GM21381 (cell line): ENCODE results near the gene DHX32.
A peak's percentile ranks its signal among the peaks of the same experiment; 100 is the strongest.

Source experiments
- ATAC-seq: cut with Tn5 transposase; IDR thresholded peaks from one replicate; pipeline ENCODE4 v1.9.1; 2021; ENCODE audit warnings: mild to moderate bottlenecking, moderate library complexity; ENCODE audit not compliant: unreplicated experiment

The DHX32 gene

GRCh38 chr10:125850766-125851731 is 30.0 kb downstream of the DHX32 start:
- no peak for ATAC-seq

- no peak for ATAC-seq
Observed at GRCh38 chr10:125849448-125849847, 31.6 kb downstream of the DHX32 start.

GRCh38 chr10:125848857-125849256 is 32.2 kb downstream of the DHX32 start:
- ATAC-seq, result no peak

- ATAC-seq, result no peak
Observed at GRCh38 chr10:125848371-125848770, 32.7 kb downstream of the DHX32 start.

GRCh38 chr10:125846894-125847293 is 34.2 kb downstream of the DHX32 start:
- no peak for ATAC-seq

- ATAC-seq, result no peak
Observed at GRCh38 chr10:125845617-125846016, 35.5 kb downstream of the DHX32 start.

GRCh38 chr10:125844751-125845221 is 36.3 kb downstream of the DHX32 start:
- ATAC-seq, result no peak

- no peak for ATAC-seq
Observed at GRCh38 chr10:125843603-125844329, 37.3 kb downstream of the DHX32 start.

- no peak for ATAC-seq
Observed at GRCh38 chr10:125840955-125841354, 40.1 kb downstream of the DHX32 start.

- ATAC-seq, result no peak
Observed at GRCh38 chr10:125840406-125840805, 40.7 kb downstream of the DHX32 start.

- no peak for ATAC-seq
Observed at GRCh38 chr10:125838802-125839575, 42.1 kb downstream of the DHX32 start.

GRCh38 chr10:125836746-125837145 is 44.3 kb downstream of the DHX32 start:
- no peak for ATAC-seq

GRCh38 chr10:125828311-125828710 is 52.8 kb downstream of the DHX32 start:
- ATAC-seq, result no peak

GRCh38 chr10:125827133-125827532 is 54.0 kb downstream of the DHX32 start:
- no peak for ATAC-seq

- no peak for ATAC-seq
Observed at GRCh38 chr10:125824736-125825135, 56.4 kb downstream of the DHX32 start.

GRCh38 chr10:125823663-125824251 is 57.3 kb downstream of the DHX32 start:
- ATAC-seq, result no peak

GRCh38 chr10:125822878-125823662 is 58.0 kb downstream of the DHX32 start, which contains the start of the genes BCCIP and UROS:
BCCIP (plus strand) TSS chr10:125823546; CDS start chr10:125823558, 12 bp downstream.
UROS (minus strand) TSS chr10:125823258; CDS start chr10:125816499, 6,759 bp downstream.
- ATAC-seq, result peak; percentile 67

- peak; percentile 51 for ATAC-seq
Observed at GRCh38 chr10:125820701-125821100, 60.4 kb downstream of the DHX32 start.

- ATAC-seq, result no peak
Observed at GRCh38 chr10:125817337-125817946, 63.6 kb downstream of the DHX32 start.
